SU-DHL-6 (cell line): ENCODE data around the gene CLDN6.

Source experiments
- CTCF ChIP-seq: fragments of 200-600 bp; sonication (generic); IDR thresholded peaks from one replicate; pipeline ENCODE4 v1.5.1; 2017; ENCODE audit warnings: antibody characterized with exemption, mild to moderate bottlenecking, low read length, moderate library complexity; ENCODE audit not compliant: insufficient read depth, poor library complexity, severe bottlenecking
- EZH2phosphoT487 ChIP-seq: fragments of 200-600 bp; sonication (generic), shearing (Covaris generic); conservative IDR thresholded peaks from 2 replicates; pipeline ENCODE4 v1.6.1; 2018; ENCODE audit warnings: mild to moderate bottlenecking, antibody characterized with exemption, low read length, moderate library complexity, mixed read lengths

DNA sequence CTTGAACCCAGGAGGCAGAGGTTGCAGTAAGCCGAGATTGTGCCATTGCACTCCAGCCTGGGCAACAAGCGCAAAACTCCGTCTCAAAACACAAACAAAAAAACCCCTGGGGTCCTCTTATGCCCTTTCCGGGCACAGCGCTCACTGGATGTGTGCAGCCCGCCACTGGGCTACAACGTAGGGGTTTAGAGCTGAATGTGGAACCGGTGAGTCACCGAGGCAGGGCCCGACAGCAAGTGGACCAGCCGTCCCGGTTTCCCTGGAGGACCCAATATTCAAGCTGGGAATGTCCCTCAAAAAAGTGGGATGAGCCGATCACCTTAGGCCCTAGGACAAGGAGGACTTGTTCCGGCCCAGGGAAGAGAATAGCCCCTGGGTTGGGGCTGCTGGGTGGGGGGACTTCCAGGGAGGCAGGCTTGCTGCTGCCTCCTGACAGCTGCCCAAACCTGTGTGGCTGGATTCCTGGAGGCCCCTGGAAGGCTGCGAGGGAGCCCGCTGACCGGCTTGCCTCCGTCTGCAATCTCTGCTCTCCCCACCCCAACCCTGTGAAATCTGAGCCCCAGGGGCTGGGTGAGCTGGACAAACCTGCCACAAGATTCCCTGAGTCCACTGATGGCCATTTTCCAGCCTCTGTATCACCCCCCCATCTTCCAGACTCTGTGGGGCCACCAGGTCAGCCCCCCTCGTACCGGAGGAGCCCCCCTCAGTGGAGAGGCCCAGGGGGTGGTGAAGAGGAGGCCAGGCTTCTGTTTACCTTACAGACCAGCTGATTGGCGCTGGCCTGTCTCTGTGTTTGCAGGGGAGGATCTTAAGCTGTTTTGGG is 8.2 kb downstream of the CLDN6 start:
- TF ChIP-seq CTCF: no peak
- no peak for TF ChIP-seq EZH2phosphoT487
